H1 (cell line): ENCODE measurements around the gene AADAC. TPM values are rescaled to one million over a fixed set of nuclear protein-coding genes. Genes with fewer than 3 reads are reported as not detected.
"Not testable (repeated sequence)": the region's sequence is repeated elsewhere in the genome, so short reads cannot be mapped to it uniquely, and the experiment has no call there.

Experiments
- CTCF ChIA-PET: fragments of 300-600 bp; sonication (Branson Sonifier 250); formaldehyde crosslinking; loops from one replicate; lab custom pipeline; 2021; ENCODE audit not compliant: partially characterized antibody; lab: Charles Lee
- POLR2A ChIA-PET: fragments of 300-600 bp; sonication (Branson Sonifier 250); formaldehyde crosslinking; loops from one replicate; lab custom pipeline; 2021; ENCODE audit warnings: inconsistent platforms; ENCODE audit not compliant: partially characterized antibody; lab: Charles Lee
- DNase-seq, 2 experiments: peaks; one replicate each; pipeline versions ENCODE4 v3.0.0 to v3.0.0-alpha.2; 2010 to 2022; ENCODE audit warnings: low spot score in 2 of 2, low read depth in 1 of 2, mixed read lengths in 1 of 2
- FAIRE-seq: peaks from 2 replicates; lab custom pipeline; 2011; peaks lifted over from hg19 to GRCh38; lab: Jason Lieb, UNC
- H2AFZ ChIP-seq: 2 replicates; pipeline ENCODE4 v1.8.1; 2012; ENCODE audit warnings: low read length, inconsistent platforms
- H2AK5ac ChIP-seq: 2 replicates; pipeline ENCODE4 v1.6.1; 2013; ENCODE audit warnings: low read depth, low read length
- H2BK120ac ChIP-seq: replicated peaks from 2 replicates; pipeline ENCODE3; 2013; ENCODE audit warnings: low read depth, low read length, inconsistent platforms
- H2BK12ac ChIP-seq: 2 replicates; pipeline ENCODE4 v1.6.1; 2013; ENCODE audit warnings: low read depth, low read length
- H2BK15ac ChIP-seq: 2 replicates; pipeline ENCODE4 v1.6.1; 2013; ENCODE audit warnings: low read length
- H2BK20ac ChIP-seq: 2 replicates; pipeline ENCODE4 v1.6.1; 2013; ENCODE audit warnings: low read length
- H2BK5ac ChIP-seq: 2 replicates; pipeline ENCODE4 v1.6.1; 2013; ENCODE audit warnings: low read depth, low read length
- H3K14ac ChIP-seq: 2 replicates; pipeline ENCODE4 v1.6.1; 2013; ENCODE audit warnings: inconsistent platforms; ENCODE audit not compliant: insufficient read length
- H3K18ac ChIP-seq: 2 replicates; pipeline ENCODE4 v1.6.1; 2013; ENCODE audit warnings: low read length; ENCODE audit errors: extremely low read depth
- H3K23ac ChIP-seq: 2 replicates; pipeline ENCODE4 v1.6.1; 2013; ENCODE audit warnings: inconsistent platforms; ENCODE audit not compliant: insufficient read length
- H3K23me2 ChIP-seq: 2 replicates; pipeline ENCODE4 v1.6.1; 2013; ENCODE audit warnings: low read depth, low read length
- H3K27ac ChIP-seq: 2 replicates; pipeline ENCODE4 v1.6.1; 2011; ENCODE audit warnings: low read depth, low read length, inconsistent platforms
- H3K27me3 ChIP-seq, 4 experiments: replicated peaks in 1 of 4; 1 replicate in 1 of 4; 2 replicates in 3 of 4; pipeline versions ENCODE4 v1.6.1 to v1.8.1; 2011 to 2013; ENCODE audit warnings: low read length in 3 of 4, mild to moderate bottlenecking in 3 of 4, inconsistent platforms in 2 of 4, mixed read lengths in 2 of 4, moderate library complexity in 1 of 4; ENCODE audit not compliant: control insufficient read depth in 3 of 4, insufficient read depth in 3 of 4; ENCODE audit errors: extremely low read depth in 1 of 4
- H3K36me3 ChIP-seq, 4 experiments: 2 replicates each; pipeline versions ENCODE4 v1.6.1 to v1.8.1; 2011 to 2013; ENCODE audit warnings: mild to moderate bottlenecking in 4 of 4, low read length in 3 of 4, moderate library complexity in 2 of 4, control low read depth in 1 of 4, inconsistent platforms in 1 of 4; ENCODE audit not compliant: insufficient read depth in 4 of 4, control insufficient read depth in 2 of 4
- H3K4ac ChIP-seq: replicated peaks from 2 replicates; pipeline ENCODE3; 2013; ENCODE audit warnings: low read length, low read depth, mixed read lengths, inconsistent platforms; ENCODE audit not compliant: insufficient read length
- H3K4me1 ChIP-seq, 4 experiments: replicated peaks in 1 of 4; 1 replicate in 1 of 4; 2 replicates in 3 of 4; pipeline versions ENCODE4 v1.6.1 to v1.8.1; 2011 to 2013; ENCODE audit warnings: low read length in 3 of 4, inconsistent platforms in 2 of 4, mixed read lengths in 1 of 4; ENCODE audit not compliant: insufficient read depth in 4 of 4, control insufficient read depth in 3 of 4
- H3K4me2 ChIP-seq, 2 experiments: 2 replicates each; pipeline versions ENCODE4 v1.6.1 to v1.8.1; 2011 to 2013; ENCODE audit warnings: low read depth in 2 of 2, low read length in 2 of 2, control low read depth in 1 of 2, inconsistent platforms in 1 of 2, mild to moderate bottlenecking in 1 of 2; ENCODE audit not compliant: insufficient read depth in 1 of 2
- H3K4me3 ChIP-seq, 4 experiments: fragments of 200-600, 300-600 bp in 1 of 4; sonication (generic), shearing (Covaris generic), sonication (Bioruptor Twin) in 1 of 4; 2 replicates each; pipeline versions ENCODE4 v1.5.1 to v1.8.1; 2011 to 2016; ENCODE audit warnings: low read length in 4 of 4, low read depth in 3 of 4, control low read depth in 2 of 4, inconsistent platforms in 2 of 4, mild to moderate bottlenecking in 2 of 4, mixed read lengths in 1 of 4, moderate library complexity in 1 of 4; ENCODE audit not compliant: insufficient read depth in 2 of 4; ENCODE audit errors: extremely low read depth in 1 of 4
- H3K56ac ChIP-seq: replicated peaks from 2 replicates; pipeline ENCODE3; 2013; ENCODE audit warnings: low read depth, mild to moderate bottlenecking, mixed read lengths, low read length, inconsistent platforms; ENCODE audit not compliant: insufficient read length
- H3K79me1 ChIP-seq: 2 replicates; pipeline ENCODE4 v1.6.1; 2013; ENCODE audit warnings: low read depth, low read length, control low read depth
- H3K79me2 ChIP-seq, 2 experiments: 2 replicates each; pipeline versions ENCODE4 v1.6.1 to v1.8.1; 2012 to 2013; ENCODE audit warnings: low read length in 2 of 2, mild to moderate bottlenecking in 2 of 2, inconsistent platforms in 1 of 2; ENCODE audit not compliant: insufficient read depth in 2 of 2, control insufficient read depth in 1 of 2
- H3K9ac ChIP-seq, 4 experiments: replicated peaks in 1 of 4; 1 replicate in 1 of 4; 2 replicates in 3 of 4; pipeline versions ENCODE4 v1.6.1 to v1.8.1; 2011 to 2013; ENCODE audit warnings: low read depth in 3 of 4, low read length in 3 of 4, control low read depth in 2 of 4, mild to moderate bottlenecking in 2 of 4, moderate library complexity in 2 of 4, inconsistent platforms in 1 of 4; ENCODE audit errors: extremely low read depth in 1 of 4
- H3K9me3 ChIP-seq, 2 experiments: 2 replicates each; pipeline versions ENCODE4 v1.6.1 to v1.8.1; 2012 to 2013; ENCODE audit warnings: mild to moderate bottlenecking in 2 of 2, moderate library complexity in 2 of 2, control low read depth in 1 of 2, inconsistent platforms in 1 of 2, low read depth in 1 of 2, low read length in 1 of 2, mixed read lengths in 1 of 2; ENCODE audit not compliant: insufficient read depth in 2 of 2
- H4K20me1 ChIP-seq, 2 experiments: replicated peaks in 1 of 2; 2 replicates each; pipeline versions ENCODE3 to v1.8.1; 2011 to 2013; ENCODE audit warnings: inconsistent platforms in 2 of 2, low read length in 2 of 2, mild to moderate bottlenecking in 1 of 2; ENCODE audit not compliant: insufficient read depth in 2 of 2, control insufficient read depth in 1 of 2
- H4K5ac ChIP-seq: 2 replicates; pipeline ENCODE4 v1.6.1; 2013; ENCODE audit warnings: low read length, low read depth, mixed read lengths, inconsistent platforms; ENCODE audit not compliant: insufficient read length
- H4K8ac ChIP-seq: 2 replicates; pipeline ENCODE4 v1.8.0; 2013; ENCODE audit warnings: mild to moderate bottlenecking, moderate library complexity, low read length, inconsistent platforms; ENCODE audit not compliant: insufficient read depth; ENCODE audit errors: extremely low read depth
- H4K91ac ChIP-seq: replicated peaks from 2 replicates; pipeline ENCODE3; 2013; ENCODE audit warnings: low read length, mixed read lengths, inconsistent platforms; ENCODE audit not compliant: insufficient read length
- WGBS, 2 experiments: shearing (Covaris generic) in 1 of 2; methylation state at CpG; one replicate each; pipeline versions ENCODE4 v1.1.6 to v1.1.7; 2013 to 2015; ENCODE audit warnings: low lambda C conversion rate in 2 of 2, mixed read lengths in 2 of 2, inconsistent platforms in 1 of 2, low coverage in 1 of 2, missing lambda C conversion rate in 1 of 2; ENCODE audit not compliant: insufficient replicate concordance in 2 of 2, insufficient coverage in 1 of 2, insufficient read length in 1 of 2; ENCODE audit errors: extremely low coverage in 1 of 2, missing lambda C conversion rate in 1 of 2; 5-methylcytosine and 5-hydroxymethylcytosine counted together
- polyA plus RNA-seq, 7 experiments: library from polyadenylated mRNA; depleted of rRNA in 3 of 7; stranded (reverse) in 5 of 7; unstranded in 2 of 7; fragments of >200 nt in 5 of 7; fragments of 200-250 nt in 2 of 7; gene quantifications; 1 replicate in 5 of 7; 2 replicates in 1 of 7; 4 replicates in 1 of 7; pipeline versions ENCODE4 v1.2.1 to v1.2.3, GENCODE V29; 2011 to 2013; ENCODE audit warnings: missing spikeins in 2 of 7, mixed read lengths in 2 of 7
- total RNA-seq: library from RNA; stranded (reverse); fragmentation: NEBNext Ultra II Directional; extraction: Animal tissue kit (Norgen Biotek cat#: 25700); gene quantifications from 2 replicates; pipeline ENCODE4 v1.2.1, GENCODE V29; 2021

AADAC gene
- total and polyA plus RNA-seq, 2 of the 8 experiments (the other 6 are each of a cell fraction or from before 2014, with no cell fraction given) = not detected

GRCh38 chr3:151790763-151791162, 23.2 kb upstream of the AADAC start:
- H3K23me2 ChIP-seq, CTCF ChIA-PET, H2BK20ac ChIP-seq, POLR2A ChIA-PET, FAIRE-seq, H2AK5ac ChIP-seq, H2BK15ac ChIP-seq, H3K36me3 ChIP-seq, H3K79me1 ChIP-seq, H3K23ac ChIP-seq, H3K9ac ChIP-seq, H3K27ac ChIP-seq, H3K4ac ChIP-seq, H2BK12ac ChIP-seq, DNase-seq, H3K4me2 ChIP-seq, H3K9me3 ChIP-seq, H4K20me1 ChIP-seq, H3K79me2 ChIP-seq, H4K91ac ChIP-seq, H3K4me3 ChIP-seq, H2BK5ac ChIP-seq, H2BK120ac ChIP-seq, H3K4me1 ChIP-seq, H4K5ac ChIP-seq, H4K8ac ChIP-seq, H3K56ac ChIP-seq, H2AFZ ChIP-seq, H3K18ac ChIP-seq, H3K14ac ChIP-seq, H3K27me3 ChIP-seq: not testable (repeated sequence)
- 96% methylated on average over 2 of the region's 2 CpGs; no CpG with 5 or more reads in 1 of the 2 experiments for WGBS, 2 experiments
